Measurements from ENCODE around the gene ALKBH6. TPM values are rescaled to one million over a fixed set of nuclear protein-coding genes. Genes with fewer than 3 reads are reported as not detected.
A peak's percentile ranks its signal among the peaks of the same experiment; 100 is the strongest.
"Not testable (repeated sequence)": the region's sequence is repeated elsewhere in the genome, so short reads cannot be mapped to it uniquely, and the experiment has no call there.

ALKBH6 gene
- total RNA-seq, 1 donor from 2014 or later = 5.5 TPM

- peak in 1 of 2 donors; percentile 12 for DNase-seq (ENCODE audit: low read depth in 2 of 2)
These were observed 20.0 kb downstream of the ALKBH6 start for GRCh38 chr19:35993923-35994598.

GRCh38 chr19:35992907-35993765, 20.9 kb downstream of the ALKBH6 start:
- no peak for DNase-seq (ENCODE audit: low read depth in 2 of 2)

GRCh38 chr19:35991731-35992450, 22.1 kb downstream of the ALKBH6 start:
- no peak for DNase-seq (ENCODE audit: low read depth in 2 of 2)

- no peak for DNase-seq (ENCODE audit: low read depth in 2 of 2)
These were observed 23.0 kb downstream of the ALKBH6 start for GRCh38 chr19:35990771-35991730.

GRCh38 chr19:35990156-35990555, 23.9 kb downstream of the ALKBH6 start:
- DNase-seq (ENCODE audit: low read depth in 2 of 2) = no peak

- no peak for DNase-seq (ENCODE audit: low read depth in 2 of 2)
These were observed 25.2 kb downstream of the ALKBH6 start for GRCh38 chr19:35988824-35989223.

- no peak for DNase-seq (ENCODE audit: low read depth in 2 of 2)
These were observed 26.5 kb downstream of the ALKBH6 start for GRCh38 chr19:35987571-35987896.

GRCh38 chr19:35986664-35987570, 27.1 kb downstream of the ALKBH6 start:
- no peak for DNase-seq (ENCODE audit: low read depth in 2 of 2)

GRCh38 chr19:35986111-35986510, 27.9 kb downstream of the ALKBH6 start:
- DNase-seq (ENCODE audit: low read depth in 2 of 2) = no peak

- DNase-seq (ENCODE audit: low read depth in 2 of 2) = no peak
These were observed 30.8 kb downstream of the ALKBH6 start for GRCh38 chr19:35983177-35983576.

- not testable (repeated sequence) for DNase-seq (ENCODE audit: low read depth in 2 of 2)
These were observed 33.0 kb downstream of the ALKBH6 start for GRCh38 chr19:35980997-35981396.

- no peak for DNase-seq (ENCODE audit: low read depth in 2 of 2)
These were observed 35.1 kb downstream of the ALKBH6 start for GRCh38 chr19:35978832-35979365.

- DNase-seq (ENCODE audit: low read depth in 2 of 2) = no peak
These were observed 35.7 kb downstream of the ALKBH6 start for GRCh38 chr19:35978271-35978670.

GRCh38 chr19:35977446-35978222, 36.4 kb downstream of the ALKBH6 start:
- DNase-seq (ENCODE audit: low read depth in 2 of 2) = no peak

GRCh38 chr19:35975608-35976214, 38.3 kb downstream of the ALKBH6 start:
- peak in 1 of 2 donors; percentile 29 for DNase-seq (ENCODE audit: low read depth in 2 of 2)

- no peak for DNase-seq (ENCODE audit: low read depth in 2 of 2)
These were observed 40.5 kb downstream of the ALKBH6 start for GRCh38 chr19:35973487-35973886.

GRCh38 chr19:35966771-35967170, 47.2 kb downstream of the ALKBH6 start:
- DNase-seq (ENCODE audit: low read depth in 2 of 2) = no peak

GRCh38 chr19:35963514-35963913, 50.5 kb downstream of the ALKBH6 start:
- DNase-seq (ENCODE audit: low read depth in 2 of 2) = peak in 1 of 2 donors; percentile 60

All from dermis microvascular lymphatic vessel endothelial cell (primary cell).